NCI-H1092 treated with DMSO at 0.1 percent for 48 hours (cell line): ENCODE measurements around the gene ELMO1.

Source experiments
- DNase-seq: peaks from one replicate; lab custom pipeline; 2025; lab: John Stamatoyannopoulos, UW

The ELMO1 gene

DNA sequence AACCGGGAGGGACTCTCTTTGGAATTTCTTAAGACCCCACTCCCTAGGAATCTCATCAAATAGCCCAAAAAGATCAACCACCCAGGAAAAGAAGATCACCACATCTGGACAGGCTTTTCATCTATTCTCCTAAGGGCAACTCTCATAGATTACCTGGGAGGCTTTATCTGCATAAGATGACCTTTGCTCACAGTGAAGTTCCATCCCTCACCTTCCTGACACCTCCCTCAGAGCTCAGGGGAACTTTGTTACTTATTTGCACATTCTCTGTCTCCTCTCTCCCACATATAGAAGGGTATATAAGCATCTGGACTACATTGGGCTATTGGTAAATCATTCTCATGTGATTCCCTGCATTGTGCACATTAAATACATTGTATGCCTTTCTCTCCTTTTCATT, 80.1 kb downstream of the ELMO1 start:
- DNase-seq = no peak

DNA sequence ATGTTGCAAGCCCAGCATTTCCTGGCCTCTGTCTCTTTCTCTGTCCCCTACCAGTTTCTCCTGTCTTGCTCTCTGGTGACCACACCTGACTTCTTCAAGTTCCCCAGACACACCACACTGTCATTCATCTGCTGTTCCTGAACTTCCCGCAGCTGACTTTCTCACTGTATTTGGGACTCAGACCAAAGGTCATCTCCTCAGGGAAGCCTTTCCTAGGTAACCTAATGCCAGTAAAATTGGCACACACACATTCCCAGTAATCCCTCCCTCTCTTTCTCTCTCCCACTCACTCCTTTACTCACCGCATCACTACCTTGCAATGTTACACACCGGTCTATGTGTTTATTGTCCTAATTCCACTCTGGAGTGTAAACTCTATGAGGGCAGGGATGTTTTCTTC, 81.7 kb downstream of the ELMO1 start:
- DNase-seq = no peak

DNA sequence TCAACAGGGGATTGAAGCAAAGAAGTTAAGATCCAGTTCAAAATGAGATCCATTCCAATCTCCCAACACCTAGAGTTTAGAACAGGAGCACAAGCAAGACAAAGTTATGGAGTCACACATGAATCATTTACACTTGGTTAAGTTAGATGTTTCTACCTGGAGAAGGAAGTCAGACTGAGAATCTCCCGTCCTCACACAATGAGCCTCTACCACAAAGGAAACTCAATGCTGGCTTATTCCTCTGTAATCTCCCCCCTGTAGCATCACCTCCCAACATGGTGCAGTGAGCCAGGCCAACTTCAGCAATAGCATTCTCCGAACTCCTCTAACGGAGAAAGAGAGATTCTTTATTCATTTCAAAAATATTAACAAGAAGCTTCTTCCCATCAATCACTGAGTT, 82.2 kb downstream of the ELMO1 start:
- DNase-seq = no peak

DNA sequence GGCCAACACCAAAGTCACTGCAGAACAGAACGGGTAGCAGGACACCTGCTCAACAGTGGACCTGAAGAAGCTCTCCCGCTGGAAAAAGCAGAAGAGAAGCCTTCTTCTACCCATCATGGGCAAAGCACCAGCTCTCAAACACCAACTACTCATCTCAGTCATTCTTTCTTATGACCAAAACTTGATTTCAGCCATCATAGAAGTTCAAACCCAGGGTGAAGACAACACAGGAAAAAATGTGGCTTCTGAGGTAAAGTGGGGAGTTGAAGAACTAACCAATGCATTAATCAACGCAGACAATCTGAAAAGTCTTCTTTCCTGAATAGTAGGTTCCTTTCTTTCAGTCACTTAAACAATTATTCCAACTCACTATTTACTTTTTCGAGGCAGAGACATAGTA, 83.3 kb downstream of the ELMO1 start:
- DNase-seq = no peak

DNA sequence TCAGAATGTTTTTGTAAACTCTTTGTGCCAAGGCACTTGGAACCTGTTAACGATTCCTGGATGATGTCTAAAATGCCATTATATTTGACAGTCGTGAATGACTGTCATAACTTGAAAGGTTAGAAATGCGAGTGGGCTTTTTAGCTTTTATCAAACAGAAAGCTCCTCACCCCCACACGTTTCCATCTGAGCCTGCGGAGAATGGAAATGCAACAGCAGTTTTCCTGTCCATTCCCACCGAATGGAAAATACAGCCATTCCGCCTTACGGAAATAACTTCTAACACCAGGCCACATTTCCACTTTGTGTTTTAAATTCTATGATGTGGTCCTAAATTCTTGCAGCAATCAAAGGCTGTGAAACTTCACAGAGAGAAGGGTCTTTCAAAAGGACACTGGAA, 83.8 kb downstream of the ELMO1 start:
- no peak for DNase-seq

DNA sequence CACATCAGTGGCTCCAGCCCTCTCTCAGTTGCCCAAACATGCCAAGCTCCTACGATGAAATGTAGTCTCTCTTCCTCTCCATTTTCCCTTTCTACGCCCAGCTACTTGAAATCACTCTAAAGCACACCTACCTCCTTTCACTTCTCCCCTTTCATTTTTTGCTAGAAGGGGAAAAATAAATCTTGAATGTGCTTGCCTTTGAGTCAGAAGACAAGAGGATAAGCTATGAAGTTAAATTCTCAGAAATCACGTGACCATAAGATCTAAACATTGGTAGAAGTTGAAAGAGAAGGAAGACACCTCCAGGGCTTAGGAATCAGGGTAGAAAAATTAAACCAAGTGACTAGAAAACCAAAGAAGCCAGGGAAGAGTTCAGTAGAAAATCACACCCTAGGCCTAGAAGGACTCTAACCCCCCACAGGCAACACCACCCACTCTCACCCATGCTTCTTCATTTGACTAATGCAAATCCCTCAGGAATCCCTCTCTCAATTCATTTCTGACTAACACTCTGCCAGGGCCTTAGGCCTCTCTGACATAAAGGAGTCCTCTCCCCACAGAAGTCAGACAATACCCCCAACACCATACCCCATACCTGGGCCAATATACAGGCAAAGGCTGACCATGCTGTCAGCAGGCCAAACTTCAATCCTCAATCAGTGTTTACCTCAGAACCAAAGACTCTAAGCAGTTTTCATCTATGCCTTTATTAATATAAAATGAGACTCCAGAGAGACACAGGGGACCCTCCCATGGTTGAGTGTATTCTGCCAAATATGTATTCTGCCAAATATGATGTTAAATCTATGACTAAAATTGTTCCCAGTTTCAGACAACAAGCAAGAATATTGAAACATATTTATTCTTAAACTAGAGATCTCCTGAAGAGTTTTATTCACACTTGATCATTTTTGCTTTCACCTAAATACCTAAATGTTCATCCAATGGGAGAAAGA, 84.8 kb downstream of the ELMO1 start:
- no peak for DNase-seq

DNA sequence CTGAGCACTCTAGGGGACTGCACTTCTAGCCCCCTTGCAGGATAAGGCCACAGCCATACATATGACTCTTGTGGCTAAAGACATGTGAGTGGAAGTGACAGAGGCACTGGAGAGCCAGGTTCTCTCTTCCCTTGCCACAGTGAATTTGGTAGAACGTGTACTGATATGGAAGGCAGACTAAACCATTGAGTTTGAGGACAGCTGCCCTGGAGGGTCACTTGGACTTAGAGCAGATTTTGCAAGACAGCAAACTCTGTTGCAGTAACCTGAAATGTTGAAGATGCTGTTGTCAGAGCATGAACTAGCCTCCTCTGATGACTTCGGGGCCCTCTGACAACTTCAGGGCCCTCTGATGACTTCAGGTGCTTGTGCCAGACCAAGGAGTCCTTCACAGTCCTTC, 85.9 kb downstream of the ELMO1 start:
- DNase-seq = no peak

DNA sequence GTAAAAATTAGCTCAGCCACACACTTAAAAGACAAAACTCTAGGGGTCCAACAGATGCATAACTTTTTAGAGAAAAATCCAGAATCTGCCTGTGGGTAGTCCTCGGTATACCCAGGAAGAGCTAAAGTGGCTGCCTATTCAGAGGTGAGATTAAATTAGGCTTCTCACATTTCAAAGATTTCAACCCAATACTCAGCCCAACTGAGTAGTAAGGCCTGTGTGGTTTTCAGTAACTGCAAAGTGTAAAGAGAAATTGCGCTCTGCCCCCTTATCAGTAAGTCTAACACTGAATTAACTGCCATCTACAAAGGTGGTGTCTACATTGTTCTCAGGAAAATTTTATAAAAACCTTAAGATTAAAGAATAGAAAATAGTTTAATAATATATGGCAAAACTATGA, 88.2 kb downstream of the ELMO1 start:
- DNase-seq = no peak

DNA sequence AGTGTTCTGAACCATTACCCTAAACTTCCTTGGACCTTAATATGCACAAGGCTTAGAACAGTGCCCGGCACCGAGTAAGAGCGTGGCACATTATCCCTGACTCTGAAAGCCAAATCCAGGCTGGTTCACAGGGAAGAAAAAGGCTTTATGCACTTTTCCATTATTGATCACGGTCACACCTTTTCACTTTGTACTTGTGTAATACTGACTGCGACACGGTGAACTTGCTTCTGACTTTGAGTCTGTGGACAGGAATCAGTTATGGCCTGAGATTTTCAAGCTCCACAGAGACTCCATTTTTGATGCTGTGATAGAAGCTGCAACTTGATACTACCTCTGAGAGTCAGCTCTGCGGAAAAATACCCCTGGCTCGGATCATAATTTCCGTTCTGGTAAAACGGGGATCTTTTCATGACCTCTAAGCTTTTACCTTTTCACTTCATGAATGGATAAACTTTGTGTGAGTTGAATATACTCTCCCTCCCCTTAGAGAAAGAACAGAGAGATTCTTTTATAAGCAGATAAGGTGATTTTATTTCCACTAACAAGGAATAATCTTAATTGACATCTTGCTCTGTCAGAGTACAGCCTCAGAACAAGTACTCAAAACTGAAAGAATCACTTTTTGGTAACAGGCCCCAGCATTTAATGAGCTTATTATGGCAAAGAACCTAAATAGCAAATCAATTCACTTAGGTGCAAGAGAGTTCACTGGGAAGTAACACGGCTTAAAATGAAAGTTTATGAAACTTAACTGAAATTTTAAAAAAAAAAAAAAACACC, 88.8 kb downstream of the ELMO1 start:
- DNase-seq = no peak

DNA sequence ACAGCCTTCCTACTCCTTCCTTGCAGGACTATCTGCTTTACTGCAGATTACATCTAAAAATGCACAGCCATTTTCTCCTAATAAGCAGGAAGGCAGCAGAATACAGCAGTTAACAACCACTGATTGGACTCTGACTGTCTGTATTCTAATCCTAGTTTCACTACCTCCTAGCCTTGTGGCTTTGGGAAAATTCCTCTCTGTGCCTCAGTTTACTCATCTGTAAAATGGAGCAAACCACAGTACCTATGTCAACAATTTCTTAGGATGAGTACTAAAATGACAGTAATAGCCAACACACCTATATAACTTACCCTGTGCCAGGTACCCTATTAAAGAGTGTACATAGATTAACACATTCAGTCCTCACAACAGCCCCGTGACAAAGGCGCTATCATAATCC, 89.5 kb downstream of the ELMO1 start:
- no peak for DNase-seq

DNA sequence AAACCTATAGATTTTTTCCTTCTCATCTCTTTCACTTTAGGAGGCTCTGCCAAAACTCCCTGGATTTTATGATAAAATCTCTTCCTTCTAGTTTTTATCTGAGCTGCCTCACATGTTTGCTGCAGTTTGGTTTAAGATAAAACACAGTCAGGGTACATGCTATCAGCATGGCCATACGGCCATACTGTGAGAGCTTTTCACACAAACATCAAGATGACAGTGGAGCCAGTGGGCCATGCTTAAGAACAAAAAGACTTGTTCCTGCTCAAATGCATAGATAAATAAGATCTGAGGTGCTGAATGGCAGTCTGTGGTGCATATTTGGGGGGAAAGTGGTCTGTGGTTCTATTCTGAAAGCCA, 91.0 kb downstream of the ELMO1 start:
- DNase-seq = no peak

DNA sequence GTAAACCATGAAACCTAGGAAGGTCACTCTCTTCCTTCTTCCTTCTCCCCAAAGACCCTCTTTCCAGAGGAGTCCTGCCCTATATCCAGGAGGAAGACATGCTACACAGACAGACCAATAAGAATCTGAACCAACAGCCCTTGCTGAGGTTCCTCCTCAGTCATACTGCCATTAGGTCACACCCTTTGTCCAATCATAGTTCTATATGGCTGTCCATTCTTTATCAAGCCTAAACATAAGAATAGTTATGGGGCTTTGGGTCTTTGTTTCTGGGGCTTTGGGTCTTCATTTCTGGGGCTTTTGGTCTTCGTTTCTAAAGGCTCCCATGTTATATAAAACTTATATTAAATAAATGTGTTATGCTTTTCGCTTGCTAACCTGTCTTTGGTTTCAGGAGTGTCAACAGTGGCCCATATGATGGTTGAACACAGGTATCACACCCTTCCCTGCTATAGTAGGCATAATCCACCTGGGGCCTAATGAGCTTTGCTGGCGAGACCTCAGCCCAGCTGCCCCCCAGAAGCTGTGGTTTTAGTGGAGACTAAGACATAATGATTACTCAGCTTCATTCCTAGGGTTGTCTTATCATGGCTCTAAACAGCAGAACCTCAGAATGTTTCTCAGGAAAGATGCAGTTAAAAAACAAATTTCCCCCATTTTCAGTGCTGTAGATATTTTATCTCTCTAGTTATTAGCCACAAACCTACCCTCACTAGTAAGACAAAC, 91.6 kb downstream of the ELMO1 start:
- no peak for DNase-seq

DNA sequence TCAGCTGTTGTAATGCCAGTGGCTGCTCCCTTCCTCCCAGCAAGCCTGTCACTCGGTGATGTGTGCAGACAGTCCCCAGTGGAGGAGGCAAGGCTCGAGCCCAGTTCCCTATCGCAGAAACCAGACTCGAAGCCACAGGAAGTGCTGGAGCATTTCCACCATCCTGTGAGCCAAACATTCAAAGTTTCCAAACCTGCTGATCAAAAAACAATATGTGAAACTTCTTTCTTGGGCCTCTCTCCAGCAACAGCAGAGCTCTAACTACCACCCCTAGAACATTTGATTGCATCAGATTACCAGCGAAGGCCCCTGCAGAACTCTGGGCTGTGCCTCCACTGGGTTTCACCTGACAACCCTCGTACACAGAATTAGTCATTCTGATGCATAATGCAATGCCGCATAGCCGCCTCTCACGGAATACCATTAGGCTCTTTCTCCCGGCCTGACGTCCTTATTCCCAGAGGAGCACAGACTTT, 94.0 kb downstream of the ELMO1 start:
- no peak for DNase-seq

DNA sequence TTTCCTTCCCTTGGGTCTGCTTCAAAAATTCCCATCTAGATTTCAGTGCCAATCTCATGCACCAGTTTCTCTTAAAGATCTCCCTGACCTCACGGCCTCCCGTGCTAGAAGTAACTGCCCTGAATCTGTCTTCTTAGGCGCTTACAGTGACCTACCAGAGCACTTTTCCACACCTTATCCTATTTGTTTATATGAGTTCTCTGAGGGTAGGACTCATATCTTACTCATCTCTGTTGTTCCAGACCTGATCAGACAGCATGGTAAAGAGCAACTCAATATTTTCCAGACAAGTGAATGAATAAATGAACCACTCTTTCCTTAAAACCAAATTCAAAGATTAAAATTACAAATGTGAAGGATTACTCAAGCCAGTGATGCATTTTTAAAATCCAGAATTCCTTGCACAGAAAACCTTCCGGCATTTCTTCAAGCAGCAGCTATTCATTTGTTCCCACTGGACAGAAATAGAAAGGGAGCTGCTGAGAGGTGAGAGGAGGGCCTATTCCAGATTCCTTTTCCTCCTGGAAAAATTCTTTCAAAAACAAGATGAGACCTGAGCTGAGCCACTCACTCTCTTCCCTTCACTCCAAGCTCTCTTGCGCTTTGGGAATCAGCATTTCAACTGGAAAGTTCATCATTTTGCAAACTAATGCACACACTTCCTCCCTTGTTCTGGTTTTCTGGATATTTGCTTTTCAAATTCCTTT, 94.6 kb downstream of the ELMO1 start:
- DNase-seq = no peak

DNA sequence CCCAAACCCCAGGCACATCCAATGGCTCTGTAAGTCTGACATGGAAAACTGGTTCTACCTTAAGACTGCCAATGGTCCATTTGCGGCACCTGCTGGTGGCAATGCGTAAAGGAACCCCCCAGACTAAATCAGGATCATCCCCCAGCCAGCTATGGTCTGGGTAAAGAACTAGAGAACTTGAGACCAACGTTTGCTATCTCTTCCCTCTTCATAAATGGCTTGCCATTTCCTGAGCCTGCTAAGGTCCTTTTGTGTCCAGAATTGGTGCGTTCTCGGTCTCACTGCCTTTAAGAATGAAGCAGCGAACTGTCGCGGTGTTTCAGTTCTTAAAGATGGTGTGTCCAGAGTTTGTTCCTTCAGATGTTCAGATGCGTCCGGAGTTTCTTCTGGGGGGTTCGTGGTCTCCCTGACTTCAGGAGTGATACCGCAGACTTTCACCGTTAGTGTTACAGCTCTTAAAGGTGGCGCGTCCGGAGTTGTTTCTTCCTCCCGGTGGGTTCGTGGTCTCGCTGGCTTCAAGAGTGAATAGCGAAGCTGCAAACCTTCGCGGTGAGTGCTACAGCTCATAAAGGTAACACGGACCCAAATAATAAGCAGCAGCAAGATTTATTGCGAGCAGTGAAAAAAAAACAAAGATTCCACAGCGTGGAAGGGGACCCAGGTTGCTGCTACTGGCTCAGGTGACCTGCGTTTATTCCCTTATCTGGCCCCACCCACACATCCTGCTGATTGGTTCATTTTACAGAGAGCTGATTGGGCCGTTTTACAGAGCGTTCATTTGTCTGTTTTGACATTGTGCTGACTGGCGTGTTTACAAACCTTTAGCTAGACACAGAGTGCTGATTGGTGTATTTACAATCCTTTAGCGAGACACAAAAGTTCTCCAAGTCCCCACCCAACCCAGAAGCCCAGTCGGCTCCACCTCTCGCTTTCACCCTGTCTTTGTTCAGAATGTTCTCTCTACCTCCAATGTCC, 95.4 kb downstream of the ELMO1 start:
- DNase-seq = peak; percentile 2

DNA sequence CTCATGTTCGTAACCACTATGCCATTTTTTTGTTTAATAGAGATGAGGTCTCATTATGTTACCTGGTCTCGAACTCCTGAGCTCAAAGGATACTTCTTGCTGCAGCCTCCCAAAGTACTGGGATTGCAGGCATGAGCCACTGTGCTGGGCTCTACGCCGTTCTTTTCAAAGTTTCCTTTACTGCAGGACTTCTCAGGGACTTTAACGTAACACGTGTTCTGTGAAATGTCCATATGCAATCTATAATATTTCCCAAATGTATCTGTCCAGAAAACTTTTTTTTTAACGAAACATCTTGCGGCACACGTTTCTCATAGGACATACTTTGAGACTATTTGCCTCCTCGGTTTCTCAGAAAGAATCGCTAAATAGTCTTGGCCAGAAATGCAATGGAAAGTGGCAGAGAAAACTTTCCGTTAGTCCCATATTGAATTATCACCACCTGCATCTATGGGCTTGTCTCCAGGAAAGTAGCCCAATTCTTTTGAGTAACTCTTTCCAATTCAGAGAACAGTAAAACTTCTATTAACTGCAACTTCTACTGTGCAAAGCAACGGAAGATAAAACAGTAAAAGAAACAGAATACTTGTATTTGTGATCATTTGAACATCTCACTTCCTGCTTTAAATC, 96.3 kb downstream of the ELMO1 start:
- DNase-seq = no peak

DNA sequence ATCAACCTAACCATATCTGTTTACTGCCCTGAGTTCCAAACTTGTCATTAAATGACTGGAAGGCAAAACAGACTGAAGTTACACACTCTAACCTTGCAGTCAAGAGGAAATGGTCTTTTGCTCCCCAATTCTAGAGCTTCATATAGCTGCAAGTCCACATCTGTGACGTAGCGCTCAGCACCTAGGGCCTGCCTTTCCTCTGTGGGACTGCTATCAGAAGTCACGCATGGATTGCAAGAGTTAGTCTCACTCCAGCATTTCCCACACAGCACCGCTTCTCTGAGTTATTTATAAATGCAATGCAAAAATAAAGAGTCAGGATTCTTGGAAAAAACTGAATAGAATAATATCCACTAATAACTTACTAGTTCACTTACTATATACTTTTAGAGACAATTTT, 96.9 kb downstream of the ELMO1 start:
- no peak for DNase-seq

DNA sequence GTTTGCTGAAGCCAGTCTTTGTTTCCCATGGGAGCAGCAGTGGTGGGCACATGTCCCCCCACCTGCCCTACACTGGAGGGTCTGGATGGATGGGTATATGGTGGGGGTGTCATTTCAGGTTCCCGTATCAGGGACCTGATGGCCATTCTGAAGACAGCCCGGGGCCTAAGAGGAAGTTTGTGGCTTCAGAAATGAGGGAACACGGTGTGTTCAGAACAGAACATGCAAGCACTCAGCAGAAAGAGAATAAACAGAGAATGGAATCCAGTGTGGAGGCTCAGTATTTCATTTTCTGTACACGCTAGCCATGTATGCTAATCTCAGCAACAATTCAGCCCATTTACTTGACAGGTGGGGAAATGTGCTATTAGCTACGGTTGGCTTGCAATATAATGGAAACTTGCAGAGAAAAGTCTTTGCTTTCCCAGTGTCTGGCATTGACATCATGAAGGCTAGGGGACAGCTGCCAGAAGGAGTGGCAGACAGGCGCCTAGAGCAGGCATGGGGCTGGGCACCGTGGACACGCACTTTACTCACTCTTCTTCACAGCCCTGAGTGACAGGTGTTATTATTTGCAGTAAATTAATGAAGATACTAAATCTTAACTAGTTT, 98.6 kb downstream of the ELMO1 start:
- DNase-seq = no peak

DNA sequence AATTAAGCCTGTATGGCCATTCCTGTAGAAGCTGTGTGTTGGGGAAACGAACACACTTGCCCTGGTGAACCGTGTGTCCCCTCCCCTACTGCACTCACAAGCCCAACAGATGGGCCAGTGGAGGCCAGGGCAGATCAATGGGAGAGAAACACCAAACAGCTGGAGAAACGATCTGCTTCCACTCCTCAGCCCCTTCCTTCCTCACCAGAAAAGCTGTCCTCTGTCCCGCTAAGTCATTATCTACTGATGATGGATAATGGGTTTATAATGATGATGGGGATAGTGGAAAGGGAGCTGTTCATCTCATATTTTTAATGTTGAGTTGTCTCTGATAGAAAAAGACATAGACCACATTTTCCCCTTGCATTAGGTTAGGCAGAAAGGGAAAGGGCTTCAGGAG, 99.7 kb downstream of the ELMO1 start:
- no peak for DNase-seq

DNA sequence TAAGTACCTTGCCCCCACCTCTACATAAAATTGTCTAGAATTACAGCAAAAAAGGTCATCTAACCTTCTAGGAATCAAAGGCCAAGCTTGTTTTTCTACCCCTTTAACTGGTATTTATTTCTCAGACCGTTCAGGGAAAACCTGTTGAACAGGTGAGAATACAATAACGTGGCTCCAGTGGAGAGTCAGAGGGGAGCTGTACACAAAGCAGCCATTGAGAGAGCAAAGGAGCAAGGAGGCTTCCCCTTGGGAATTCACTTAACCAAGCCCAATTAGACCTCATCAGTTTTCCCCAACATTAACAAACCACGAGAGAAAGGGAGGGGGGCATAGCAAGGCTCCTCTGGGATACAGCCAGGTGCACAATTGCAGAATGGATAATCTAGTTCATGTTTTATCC, 101.9 kb downstream of the ELMO1 start:
- no peak for DNase-seq
